ENCODE data around the gene RASL10B. TPM values are rescaled to one million over a fixed set of nuclear protein-coding genes. Genes with fewer than 3 reads are reported as not detected.

Gene RASL10B
- total RNA-seq, 4 donors from 2014 or later = 10.3 to 28.1 (median 17.4) TPM

DNA sequence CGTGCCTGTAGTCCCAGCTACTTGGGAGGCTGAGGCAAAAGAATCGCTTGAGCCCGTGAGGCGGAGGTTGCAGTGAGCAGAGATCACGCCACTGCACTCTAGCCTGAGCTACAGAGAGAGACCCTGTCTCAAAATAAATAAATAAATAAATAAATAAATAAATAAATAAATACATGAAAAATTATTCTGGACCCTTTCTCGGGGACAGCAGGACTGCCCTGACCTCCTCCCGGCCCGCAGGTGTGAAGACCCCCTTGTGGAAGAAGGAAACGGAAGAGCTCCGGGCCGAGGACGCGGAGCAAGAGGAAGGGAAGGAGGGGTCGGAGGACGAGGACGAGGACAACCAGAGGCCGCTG is 32.3 kb downstream of the RASL10B start:
- WGBS = 34% methylated on average over 17 of the region's 17 CpGs
- no peaks in the 10 kb centered on the region for H3K36me3 ChIP-seq
- H3K27me3 ChIP-seq = no peaks in the 10 kb centered on the region
- no peak for DNase-seq (ENCODE audit: extremely low spot score)
- TF ChIP-seq EP300 (IDR thresholded peaks at IDR 0.05) = no peak
- no peaks in the 10 kb centered on the region for H3K9me3 ChIP-seq
- peak overlapping the region; percentile 62 to 79 (median 66) for H3K27ac ChIP-seq (replicated peaks in 1 of 4)
- peak overlapping the region; percentile 54 to 64 (median 56) for H3K4me3 ChIP-seq
- peaks cover 10 to 46% (median 40%) of the 10 kb centered on the region in 4 donors for H3K4me1 ChIP-seq
- intact Hi-C loops (cut with DNase I) = loop anchor here (2.0 kb wide), 1 partner anchor 41 kb away; no protein-coding TSS in a partner anchor

DNA sequence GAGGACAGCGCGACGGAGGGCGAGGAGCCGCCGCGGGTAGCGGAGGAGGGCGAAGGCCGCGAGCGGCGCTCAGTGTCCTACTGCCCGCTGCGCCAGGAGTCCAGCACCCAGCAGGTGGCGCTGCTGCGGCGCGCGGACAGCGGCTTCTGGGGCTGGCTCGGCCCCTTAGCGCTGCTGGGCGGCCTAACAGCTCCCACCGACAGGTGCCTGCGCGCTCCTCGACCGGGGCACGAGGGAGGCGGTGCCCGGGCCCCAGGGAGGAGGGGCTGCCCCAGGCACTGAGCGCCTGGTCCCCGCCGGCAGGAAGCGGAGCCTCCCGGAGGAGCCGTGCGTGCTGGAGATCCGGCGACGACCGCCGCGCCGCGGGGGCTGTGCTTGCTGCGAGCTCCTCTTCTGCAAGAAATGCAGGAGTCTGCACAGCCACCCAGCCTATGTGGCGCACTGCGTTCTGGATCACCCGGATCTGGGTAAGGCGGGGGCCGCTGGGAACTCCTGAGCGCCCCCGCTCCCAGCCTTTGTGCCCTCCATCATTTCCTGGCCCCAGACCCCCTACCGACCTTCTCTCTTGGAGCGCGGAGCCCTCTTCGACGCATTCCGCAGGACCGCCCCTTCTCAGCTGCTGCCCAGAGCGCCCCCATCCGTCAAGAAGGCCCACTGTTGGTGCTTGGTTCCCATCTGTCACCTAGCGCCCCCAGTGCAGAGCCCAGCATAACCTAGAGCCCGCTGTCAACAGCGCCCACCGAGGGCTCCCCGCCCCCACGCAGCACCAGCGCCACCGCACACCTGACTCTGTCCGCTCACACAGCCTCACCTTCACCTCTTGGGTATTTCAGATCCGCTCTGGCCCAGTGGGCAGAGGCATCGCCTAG is 32.9 kb downstream of the RASL10B start:
- intact Hi-C loops (cut with DNase I) = loop anchor here (2.0 kb wide), 1 partner anchor 40 kb away; no protein-coding TSS in a partner anchor
- DNase-seq (ENCODE audit: extremely low spot score) = peak; percentile 95
- H3K27ac ChIP-seq (replicated peaks in 1 of 4) = peak overlapping the region; percentile 62 to 79 (median 66)
- no peaks in the 10 kb centered on the region for H3K36me3 ChIP-seq
- peaks cover 10 to 46% (median 40%) of the 10 kb centered on the region in 4 donors for H3K4me1 ChIP-seq
- H3K27me3 ChIP-seq = no peaks in the 10 kb centered on the region
- no peak for TF ChIP-seq EP300 (IDR thresholded peaks at IDR 0.05)
- peak; percentile 71 to 80 for TF ChIP-seq POLR2AphosphoS5 (IDR thresholded peaks at IDR 0.05)
- TF ChIP-seq, protein P1, sequence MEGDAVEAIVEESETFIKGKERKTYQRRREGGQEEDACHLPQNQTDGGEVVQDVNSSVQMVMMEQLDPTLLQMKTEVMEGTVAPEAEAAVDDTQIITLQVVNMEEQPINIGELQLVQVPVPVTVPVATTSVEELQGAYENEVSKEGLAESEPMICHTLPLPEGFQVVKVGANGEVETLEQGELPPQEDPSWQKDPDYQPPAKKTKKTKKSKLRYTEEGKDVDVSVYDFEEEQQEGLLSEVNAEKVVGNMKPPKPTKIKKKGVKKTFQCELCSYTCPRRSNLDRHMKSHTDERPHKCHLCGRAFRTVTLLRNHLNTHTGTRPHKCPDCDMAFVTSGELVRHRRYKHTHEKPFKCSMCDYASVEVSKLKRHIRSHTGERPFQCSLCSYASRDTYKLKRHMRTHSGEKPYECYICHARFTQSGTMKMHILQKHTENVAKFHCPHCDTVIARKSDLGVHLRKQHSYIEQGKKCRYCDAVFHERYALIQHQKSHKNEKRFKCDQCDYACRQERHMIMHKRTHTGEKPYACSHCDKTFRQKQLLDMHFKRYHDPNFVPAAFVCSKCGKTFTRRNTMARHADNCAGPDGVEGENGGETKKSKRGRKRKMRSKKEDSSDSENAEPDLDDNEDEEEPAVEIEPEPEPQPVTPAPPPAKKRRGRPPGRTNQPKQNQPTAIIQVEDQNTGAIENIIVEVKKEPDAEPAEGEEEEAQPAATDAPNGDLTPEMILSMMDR (IDR thresholded peaks at IDR 0.05) = peak; percentile 95 to 98 (median 96)
- TF ChIP-seq POLR2A (IDR thresholded peaks at IDR 0.05; ENCODE audit: low read depth) = no peak
- H3K4me3 ChIP-seq = peak overlapping the region; percentile 54 to 64 (median 56)
- H3K9me3 ChIP-seq = no peaks in the 10 kb centered on the region
- 11% methylated on average over 36 of the region's 75 CpGs for WGBS

DNA sequence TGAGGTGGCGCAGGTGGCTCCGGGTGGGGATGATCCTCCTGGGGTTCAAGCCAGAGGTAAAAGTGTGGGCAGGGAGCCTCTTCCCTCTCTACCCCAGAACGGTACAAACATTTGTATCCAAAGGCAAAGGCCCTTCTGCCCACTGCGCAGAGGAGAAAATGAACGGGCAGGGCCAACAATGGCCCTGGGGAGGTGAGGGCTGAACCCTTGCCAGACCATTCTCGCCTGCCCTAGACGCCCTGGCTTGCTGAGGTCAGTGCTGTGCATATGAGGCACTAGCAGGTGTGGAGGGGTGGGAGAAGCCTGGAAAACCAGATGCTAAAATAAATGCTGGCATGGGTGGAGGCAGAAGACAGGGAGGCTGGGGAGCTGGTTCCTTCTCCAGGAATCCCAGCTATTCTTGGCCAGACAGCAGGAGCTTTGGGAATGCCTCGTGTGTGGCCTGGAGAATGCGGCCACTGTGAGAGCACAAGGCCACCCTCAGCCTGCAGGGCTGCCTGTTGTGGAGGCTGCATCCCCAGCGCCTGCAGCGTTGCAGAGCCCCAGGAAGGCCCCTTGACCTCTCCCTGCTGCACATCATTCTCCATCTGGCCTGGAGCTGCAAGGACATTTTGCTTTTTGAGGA is 33.8 kb downstream of the RASL10B start:
- TF ChIP-seq, protein P1 (IDR thresholded peaks at IDR 0.05) = no peak
- peak in 1 of 2 donors; percentile 25 for TF ChIP-seq POLR2AphosphoS5 (IDR thresholded peaks at IDR 0.05)
- WGBS = 60% methylated on average over 9 of the region's 11 CpGs
- H3K36me3 ChIP-seq = no peaks in the 10 kb centered on the region
- no peaks in the 10 kb centered on the region for H3K27me3 ChIP-seq
- peak overlapping the region; percentile 62 to 79 (median 66) for H3K27ac ChIP-seq (replicated peaks in 1 of 4)
- intact Hi-C loops (cut with DNase I) = loop anchor here (2.0 kb wide), 1 partner anchor 40 kb away; no protein-coding TSS in a partner anchor
- H3K9me3 ChIP-seq = no peaks in the 10 kb centered on the region
- DNase-seq (ENCODE audit: extremely low spot score) = no peak
- H3K4me1 ChIP-seq = peaks cover 10 to 46% (median 40%) of the 10 kb centered on the region in 4 donors
- peak overlapping the region in 1 of 4 donors; percentile 64 for H3K4me3 ChIP-seq

DNA sequence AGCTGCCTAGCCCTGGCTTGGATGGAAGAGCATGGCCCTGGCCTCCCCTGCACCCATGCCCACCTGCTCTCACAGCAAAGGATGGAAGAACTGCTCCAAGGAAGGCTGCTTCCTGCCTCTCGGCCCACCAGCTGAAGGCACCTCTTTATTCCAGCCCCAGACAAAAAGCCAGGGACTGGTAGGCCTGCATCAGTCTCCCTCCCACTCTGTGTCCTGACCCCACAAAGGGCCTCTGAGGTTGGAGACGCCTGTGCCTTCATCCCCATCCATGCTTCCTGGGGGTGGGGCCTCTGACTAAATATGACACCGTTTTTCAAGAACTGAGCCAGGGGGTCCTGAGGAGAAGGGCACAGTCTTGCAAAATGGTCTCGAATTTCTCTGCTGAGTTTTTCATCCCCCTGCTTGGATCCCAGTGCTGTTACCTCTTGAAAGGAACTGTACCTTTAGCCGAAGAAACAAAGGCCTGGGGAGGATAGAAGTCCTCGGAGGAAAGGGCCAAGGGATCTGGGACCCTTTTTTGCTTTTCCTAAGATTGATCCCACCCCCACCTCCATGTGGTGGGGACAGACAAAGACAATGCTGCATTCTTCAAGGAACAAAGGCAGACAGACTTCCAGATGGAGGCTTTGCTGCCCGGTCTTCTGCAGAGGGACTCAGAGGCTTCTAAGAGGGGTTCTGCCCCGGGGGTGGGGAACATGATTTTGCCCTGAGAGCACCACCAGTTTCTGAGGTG is 34.5 kb downstream of the RASL10B start:
- WGBS = 79% methylated on average over 8 of the region's 8 CpGs
- Histone ChIP-seq H3K27me3 (no peaks in the 10 kb centered on the region), H3K27ac (replicated peaks in 1 of 4) (peak overlapping the region in 1 of 4 donors; percentile 79), H3K36me3 (no peaks in the 10 kb centered on the region), H3K9me3 (no peaks in the 10 kb centered on the region), H3K4me1 (peaks cover 10 to 46% (median 40%) of the 10 kb centered on the region in 4 donors), H3K4me3 (no peak overlapping the region)
- intact Hi-C loops (cut with DNase I) = loop anchor here (2.0 kb wide), 1 partner anchor 39 kb away; no protein-coding TSS in a partner anchor
- DNase-seq (ENCODE audit: extremely low spot score) = no peak
- TF ChIP-seq, protein P1 (IDR thresholded peaks at IDR 0.05) = no peak
- TF ChIP-seq POLR2A (IDR thresholded peaks at IDR 0.05; ENCODE audit: low read depth) (no peak), POLR2AphosphoS5 (IDR thresholded peaks at IDR 0.05) (no peak), EP300 (IDR thresholded peaks at IDR 0.05) (no peak)
